Endothelial cell of umbilical vein (primary cell): ENCODE results near the gene PRDX4. TPM values are rescaled to one million over a fixed set of nuclear protein-coding genes. Genes with fewer than 3 reads are reported as not detected.

Source experiments
- BruUV-seq: library from RNA; stranded (reverse); fragments of 400-500 nt; replicated peaks from 2 replicates; lab custom pipeline; 2021; lab: Mats Ljungman, UMichigan
- CTCF ChIA-PET: fragments of 300-600, 350-600 bp; sonication (Branson Sonifier 250); formaldehyde crosslinking; loops from one replicate; lab custom pipeline; 2021; ENCODE audit warnings: antibody characterized with exemption, inconsistent platforms; lab: Charles Lee
- POLR2A ChIA-PET: fragments of 300-600, 350-600 bp; sonication (Branson Sonifier 250); formaldehyde crosslinking; loops from one replicate; lab custom pipeline; 2021; ENCODE audit warnings: antibody characterized with exemption, inconsistent platforms; lab: Charles Lee
- DNase-seq: peaks from one replicate; pipeline ENCODE4 v3.0.0-alpha.2; 2011; ENCODE audit warnings: low read depth, low spot score
- FAIRE-seq: peaks from 2 replicates; lab custom pipeline; 2011; peaks lifted over from hg19 to GRCh38; lab: Jason Lieb, UNC
- H2AFZ ChIP-seq: 2 replicates; pipeline ENCODE4 v1.6.0; 2012; ENCODE audit warnings: low read depth, low read length, control low read depth, inconsistent platforms
- H3K27ac ChIP-seq: 2 replicates; pipeline ENCODE4 v1.5.1; 2011; ENCODE audit warnings: low read depth, mild to moderate bottlenecking, control low read depth, low read length, moderate library complexity; ENCODE audit not compliant: insufficient read depth
- H3K27me3 ChIP-seq, 2 experiments: 2 replicates each; pipeline versions ENCODE4 v1.6.0 to v1.6.1; 2011; ENCODE audit warnings: low read length in 2 of 2, mixed read lengths in 1 of 2; ENCODE audit not compliant: control insufficient read depth in 2 of 2, insufficient read depth in 2 of 2
- H3K36me3 ChIP-seq, 2 experiments: 2 replicates in 1 of 2; 3 replicates in 1 of 2; pipeline ENCODE4 v1.5.1; 2011; ENCODE audit warnings: low read length in 2 of 2, mild to moderate bottlenecking in 1 of 2, moderate library complexity in 1 of 2; ENCODE audit not compliant: control insufficient read depth in 2 of 2, insufficient read depth in 2 of 2; ENCODE audit errors: extremely low read depth in 1 of 2
- H3K4me1 ChIP-seq: 3 replicates; pipeline ENCODE4 v1.5.1; 2011; ENCODE audit warnings: mild to moderate bottlenecking, low read length; ENCODE audit not compliant: control insufficient read depth, insufficient read depth; ENCODE audit errors: extremely low read depth
- H3K4me2 ChIP-seq: 2 replicates; pipeline ENCODE4 v1.6.1; 2011; ENCODE audit warnings: low read length, control low read depth, mixed read lengths; ENCODE audit not compliant: insufficient read depth
- H3K4me3 ChIP-seq, 3 experiments: fragments of 200-600 bp in 1 of 3; sonication (generic), shearing (Covaris generic) in 1 of 3; replicated peaks in 1 of 3; 2 replicates each; pipeline ENCODE4 v1.5.1; 2011 to 2016; ENCODE audit warnings: control low read depth in 3 of 3, low read length in 3 of 3, mild to moderate bottlenecking in 2 of 3, inconsistent platforms in 1 of 3, low read depth in 1 of 3, moderate library complexity in 1 of 3; ENCODE audit not compliant: insufficient read depth in 1 of 3
- H3K79me2 ChIP-seq: 2 replicates; pipeline ENCODE4 v1.6.0; 2012; ENCODE audit warnings: low read length, inconsistent platforms; ENCODE audit not compliant: control insufficient read depth, insufficient read depth
- H3K9ac ChIP-seq: replicated peaks from 2 replicates; pipeline ENCODE3; 2011; ENCODE audit warnings: low read length, control low read depth; ENCODE audit not compliant: insufficient read depth; ENCODE audit errors: extremely low read depth
- H3K9me1 ChIP-seq: replicated peaks from 3 replicates; pipeline ENCODE4 v1.6.0; 2011; ENCODE audit warnings: mild to moderate bottlenecking, low read length; ENCODE audit not compliant: control insufficient read depth, insufficient read depth; ENCODE audit errors: extremely low read depth
- H3K9me3 ChIP-seq: replicated peaks from 2 replicates; pipeline ENCODE4 v1.5.1; 2012; ENCODE audit warnings: low read length, inconsistent platforms; ENCODE audit not compliant: control insufficient read depth, insufficient read depth
- H4K20me1 ChIP-seq: replicated peaks from 2 replicates; pipeline ENCODE3; 2011; ENCODE audit warnings: mild to moderate bottlenecking, low read length; ENCODE audit not compliant: control insufficient read depth, insufficient read depth; ENCODE audit errors: extremely low read depth
- EZH2 ChIP-seq: IDR thresholded peaks from 2 replicates; pipeline ENCODE4 v1.6.1; 2012; ENCODE audit warnings: borderline replicate concordance, low read depth, mild to moderate bottlenecking, moderate library complexity, low read length, inconsistent platforms; ENCODE audit not compliant: severe bottlenecking
- FOS ChIP-seq: IDR thresholded peaks from 2 replicates; pipeline ENCODE4 v1.6.1; 2011; ENCODE audit warnings: mild to moderate bottlenecking, low read length, moderate library complexity, borderline replicate concordance; ENCODE audit not compliant: insufficient read depth
- GATA2 ChIP-seq: IDR thresholded peaks from 2 replicates; pipeline ENCODE4 v1.7.0; 2011; ENCODE audit warnings: low read depth, mild to moderate bottlenecking, moderate library complexity, mixed read lengths, low read length; ENCODE audit not compliant: insufficient read length, insufficient read depth
- JUN ChIP-seq: IDR thresholded peaks from 2 replicates; pipeline ENCODE4 v1.6.1; 2011; ENCODE audit warnings: borderline replicate concordance, low read depth; ENCODE audit not compliant: insufficient read length, insufficient read depth
- MYC ChIP-seq: IDR thresholded peaks from one replicate; pipeline ENCODE4 v1.6.1; 2011; ENCODE audit warnings: mild to moderate bottlenecking, low read depth, low read length
- POLR2A ChIP-seq: IDR thresholded peaks from 2 replicates; pipeline ENCODE4 v1.6.1; 2012; ENCODE audit warnings: low read depth, mild to moderate bottlenecking, control low read depth, low read length
- POLR2AphosphoS5 ChIP-seq: IDR thresholded peaks from 2 replicates; pipeline ENCODE4 v1.6.1; 2012; ENCODE audit warnings: low read depth, mild to moderate bottlenecking, control low read depth, low read length, moderate library complexity; ENCODE audit not compliant: insufficient read depth
- dilution Hi-C: fragments of 300-500 bp; cut with MboI; formaldehyde crosslinking; loops from one replicate; pipeline ENCODE4 v1.15.0; 2019; ENCODE audit warnings: low sequenced_read_pairs; ENCODE audit not compliant: extremely low pct_ligation_motif_present
- intact Hi-C: fragments of 100-400 bp; cut with micrococcal nuclease; formaldehyde crosslinking; loops from one replicate; pipeline ENCODE4 v1.10.0; 2022
- polyA plus RNA-seq, 4 experiments: library from polyadenylated mRNA; depleted of rRNA in 3 of 4; stranded (reverse) in 3 of 4; unstranded in 1 of 4; fragments of >200 nt; gene quantifications; 2 replicates each; pipeline versions ENCODE4 v1.2.1 to v1.2.3, GENCODE V29; 2011 to 2012; ENCODE audit warnings: missing spikeins in 1 of 4
- total RNA-seq: library from RNA; stranded (reverse); gene quantifications from 2 replicates; pipeline ENCODE4 v1.2.3, GENCODE V29; 2021
- TF ChIP-seq, protein P1 (sequence below), 2 donors: IDR thresholded peaks; 1 replicate in 1 of 2; 2 replicates in 1 of 2; pipeline ENCODE4 v1.5.1; 2011; ENCODE audit warnings: low read length in 2 of 2, mild to moderate bottlenecking in 2 of 2, moderate library complexity in 2 of 2, control low read depth in 1 of 2, inconsistent platforms in 1 of 2, low read depth in 1 of 2; ENCODE audit not compliant: insufficient read depth in 1 of 2; ENCODE audit errors: extremely low read depth in 1 of 2
- TF ChIP-seq, protein P2 (sequence below): IDR thresholded peaks from 2 replicates; pipeline ENCODE4 v1.6.1; 2011; ENCODE audit not compliant: insufficient read depth, insufficient read length

Gene PRDX4
- total and polyA plus RNA-seq, 2 donors (not counting 3 experiments of a cell fraction or from before 2014, with no cell fraction given): 144 to 145 TPM

DNA sequence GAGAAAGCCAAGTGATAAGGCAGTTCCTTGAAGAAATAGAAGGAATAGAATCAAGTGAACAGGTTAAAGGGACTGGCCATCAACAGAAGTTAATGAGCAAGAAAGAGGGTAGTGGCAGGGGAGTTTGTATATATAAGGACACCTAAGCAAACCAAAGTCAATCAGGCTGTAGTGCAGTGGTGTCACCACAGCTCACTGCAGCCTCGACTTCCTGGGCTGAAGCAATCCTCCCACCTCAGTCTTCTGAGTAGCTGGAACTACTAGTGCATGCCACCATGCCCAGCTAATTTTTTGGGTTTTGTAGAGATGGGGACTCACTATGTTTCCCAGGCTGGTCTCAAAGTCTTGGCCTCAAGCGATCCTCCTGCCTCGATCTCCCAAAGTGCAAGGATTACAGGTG lies 59.9 kb downstream of the PRDX4 start:
- ChIA-PET CTCF (no interaction called here), POLR2A (no interaction called here)
- Histone ChIP-seq H3K27me3 (no peaks in the 10 kb centered on the region), H4K20me1 (no peaks in the 10 kb centered on the region), H3K36me3 (peaks cover 0 to 3% of the 10 kb centered on the region in 2 experiments), H3K4me1 (peaks cover 10% of the 10 kb centered on the region), H3K27ac (no peak overlapping the region), H3K9me1 (no peaks in the 10 kb centered on the region), H2AFZ (no peak overlapping the region), H3K79me2 (peaks cover 12% of the 10 kb centered on the region), H3K4me3 (no peak overlapping the region), H3K4me2 (no peak overlapping the region), H3K9ac (no peak overlapping the region), H3K9me3 (no peaks in the 10 kb centered on the region)
- no peak for DNase-seq
- no peak for FAIRE-seq
- no TSS peak for BruUV-seq
- dilution Hi-C loops: no loop called here
- intact Hi-C loops: no loop called here
- TF ChIP-seq FOS (no peak), POLR2AphosphoS5 (no peak), GATA2 (no peak), MYC (no peak), JUN (no peak), POLR2A (no peak), EZH2 (no peak)
- TF ChIP-seq, protein P1, sequence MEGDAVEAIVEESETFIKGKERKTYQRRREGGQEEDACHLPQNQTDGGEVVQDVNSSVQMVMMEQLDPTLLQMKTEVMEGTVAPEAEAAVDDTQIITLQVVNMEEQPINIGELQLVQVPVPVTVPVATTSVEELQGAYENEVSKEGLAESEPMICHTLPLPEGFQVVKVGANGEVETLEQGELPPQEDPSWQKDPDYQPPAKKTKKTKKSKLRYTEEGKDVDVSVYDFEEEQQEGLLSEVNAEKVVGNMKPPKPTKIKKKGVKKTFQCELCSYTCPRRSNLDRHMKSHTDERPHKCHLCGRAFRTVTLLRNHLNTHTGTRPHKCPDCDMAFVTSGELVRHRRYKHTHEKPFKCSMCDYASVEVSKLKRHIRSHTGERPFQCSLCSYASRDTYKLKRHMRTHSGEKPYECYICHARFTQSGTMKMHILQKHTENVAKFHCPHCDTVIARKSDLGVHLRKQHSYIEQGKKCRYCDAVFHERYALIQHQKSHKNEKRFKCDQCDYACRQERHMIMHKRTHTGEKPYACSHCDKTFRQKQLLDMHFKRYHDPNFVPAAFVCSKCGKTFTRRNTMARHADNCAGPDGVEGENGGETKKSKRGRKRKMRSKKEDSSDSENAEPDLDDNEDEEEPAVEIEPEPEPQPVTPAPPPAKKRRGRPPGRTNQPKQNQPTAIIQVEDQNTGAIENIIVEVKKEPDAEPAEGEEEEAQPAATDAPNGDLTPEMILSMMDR (IDR thresholded peaks at IDR 0.05; ENCODE audit: extremely low read depth in 1 of 2, insufficient read depth in 1 of 2, low read depth in 1 of 2, low read length in 2 of 2): no peak
- TF ChIP-seq, protein P2, sequence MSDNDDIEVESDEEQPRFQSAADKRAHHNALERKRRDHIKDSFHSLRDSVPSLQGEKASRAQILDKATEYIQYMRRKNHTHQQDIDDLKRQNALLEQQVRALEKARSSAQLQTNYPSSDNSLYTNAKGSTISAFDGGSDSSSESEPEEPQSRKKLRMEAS: no peak
